ENCODE data around the gene ATP6V1F.

The ATP6V1F gene

GRCh38 chr7:128848289-128849155 is 14.1 kb upstream of the ATP6V1F start:
- DNase-seq (ENCODE audit: low read depth), result no peak

- DNase-seq (ENCODE audit: low read depth), result no peak
Measured at GRCh38 chr7:128849156-128849515, 13.5 kb upstream of the ATP6V1F start.

GRCh38 chr7:128849804-128850490 is 12.7 kb upstream of the ATP6V1F start:
- no peak for DNase-seq (ENCODE audit: low read depth)

GRCh38 chr7:128852537-128853254 is 10.0 kb upstream of the ATP6V1F start:
- DNase-seq (ENCODE audit: low read depth), result no peak

- no peak for DNase-seq (ENCODE audit: low read depth)
Measured at GRCh38 chr7:128853799-128854198, 8.9 kb upstream of the ATP6V1F start.

GRCh38 chr7:128854396-128854795 is 8.3 kb upstream of the ATP6V1F start:
- no peak for DNase-seq (ENCODE audit: low read depth)

- no peak for DNase-seq (ENCODE audit: low read depth)
Measured at GRCh38 chr7:128855559-128855958, 7.1 kb upstream of the ATP6V1F start.

GRCh38 chr7:128856001-128856718 is 6.5 kb upstream of the ATP6V1F start:
- no peak for DNase-seq (ENCODE audit: low read depth)

- no peak for DNase-seq (ENCODE audit: low read depth)
Measured at GRCh38 chr7:128858380-128859231, 4.0 kb upstream of the ATP6V1F start.

- DNase-seq (ENCODE audit: low read depth), result no peak
Measured at GRCh38 chr7:128859232-128860157, 3.2 kb upstream of the ATP6V1F start.

- DNase-seq (ENCODE audit: low read depth), result peak; percentile 33
Measured at GRCh38 chr7:128860158-128861073, 2.2 kb upstream of the ATP6V1F start.

GRCh38 chr7:128861957-128862570 is 592 bp upstream of the ATP6V1F start:
- peak; percentile 8 for DNase-seq (ENCODE audit: low read depth)

GRCh38 chr7:128863433-128863989 is 855 bp downstream of the ATP6V1F start:
- DNase-seq (ENCODE audit: low read depth), result peak; percentile 68

GRCh38 chr7:128865303-128865702 is 2.6 kb downstream of the ATP6V1F start:
- no peak for DNase-seq (ENCODE audit: low read depth)

GRCh38 chr7:128865996-128866877 is 3.6 kb downstream of the ATP6V1F start:
- no peak for DNase-seq (ENCODE audit: low read depth)

- DNase-seq (ENCODE audit: low read depth), result no peak
Measured at GRCh38 chr7:128867241-128867640, 4.6 kb downstream of the ATP6V1F start.

Data from amniotic epithelial cell (primary cell).